SIG-M5 (cell line): ENCODE data around the gene NT5C1B.

ENCODE experiments used
- DNase-seq: peaks from one replicate; lab custom pipeline; 2025; lab: John Stamatoyannopoulos, UW

NT5C1B gene

DNA sequence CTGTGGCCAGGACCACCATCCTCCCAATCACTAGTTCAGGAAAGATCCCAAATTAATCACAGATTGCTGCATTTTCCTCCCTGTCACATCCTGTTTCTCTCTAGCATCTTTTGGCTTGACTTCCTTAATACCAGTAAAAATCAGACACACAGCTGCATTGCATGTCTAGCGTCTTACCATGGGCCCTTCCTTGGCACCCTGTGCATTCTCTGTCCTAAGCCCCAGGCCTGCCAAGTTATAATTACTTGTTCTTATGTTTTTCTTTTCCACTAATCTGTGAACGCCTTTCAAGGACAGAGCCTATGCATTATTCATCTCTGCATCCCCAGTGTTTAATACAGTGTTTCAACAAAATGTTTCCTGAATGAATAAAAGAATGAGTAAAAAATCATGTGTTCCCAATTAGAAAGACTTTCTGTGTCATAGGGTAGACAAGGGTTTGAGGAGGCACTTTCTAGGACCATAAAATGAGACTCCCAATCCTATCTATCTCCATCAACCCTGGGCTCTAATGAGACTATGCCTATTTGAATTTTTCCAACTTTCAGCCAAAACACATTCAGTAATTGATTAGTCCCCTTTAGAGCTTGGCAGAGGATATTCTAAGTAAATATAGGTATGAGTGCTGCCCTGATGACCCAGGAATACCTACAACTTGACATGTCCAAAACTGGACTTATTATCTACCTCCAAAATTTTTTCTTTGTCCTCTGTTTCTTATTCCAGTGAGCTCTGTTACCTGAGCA lies 10.3 kb upstream of the NT5C1B start:
- DNase-seq, result no peak

DNA sequence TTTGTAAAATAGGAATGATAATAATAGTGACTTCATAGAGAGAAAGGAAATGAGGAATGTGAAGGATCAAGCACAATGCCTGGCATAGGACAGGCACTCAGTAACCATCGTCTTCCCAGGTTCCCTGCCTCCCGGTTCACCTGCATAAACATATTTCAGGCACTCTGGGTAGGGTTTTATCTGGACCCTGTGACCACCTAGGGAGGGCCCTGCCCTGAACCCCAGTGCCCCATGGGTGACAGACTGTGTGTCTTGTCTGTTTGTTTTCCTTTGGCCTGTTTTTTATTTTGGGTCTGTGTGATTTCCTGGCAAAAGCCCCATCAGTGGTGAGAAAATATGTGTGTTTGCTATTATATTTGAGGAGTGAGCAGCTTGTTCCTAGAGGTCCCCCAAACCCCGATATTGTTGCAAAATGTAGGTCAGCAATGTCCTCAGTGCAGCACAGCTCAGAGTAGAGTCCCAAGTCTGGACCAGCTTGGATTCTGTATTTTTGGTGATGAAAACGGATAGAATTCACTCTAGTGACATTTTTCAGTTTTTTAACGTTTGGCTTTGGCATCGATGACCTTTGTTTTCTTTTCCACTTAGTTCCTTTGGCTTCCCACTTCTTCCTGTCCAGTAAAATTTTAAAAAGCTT lies 9.6 kb upstream of the NT5C1B start:
- DNase-seq, result no peak

DNA sequence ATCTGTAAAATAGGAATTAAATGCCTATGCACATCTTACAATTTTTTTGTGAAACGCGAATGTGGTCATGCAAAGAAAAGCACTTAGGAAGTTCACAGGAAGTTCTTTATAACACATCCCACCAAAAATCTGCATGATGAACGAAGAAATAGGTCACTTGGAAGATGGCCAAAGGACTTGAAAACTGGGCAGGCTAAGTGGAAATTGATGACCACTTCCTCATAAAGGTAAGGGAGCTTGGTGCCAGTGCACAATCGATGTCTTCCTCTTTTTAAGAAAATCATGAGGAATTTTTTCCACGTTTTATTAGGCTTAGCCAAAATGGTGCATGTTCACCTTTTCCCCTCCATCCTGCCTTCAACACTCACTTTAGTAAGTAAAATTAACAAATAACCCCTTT lies 8.2 kb upstream of the NT5C1B start:
- DNase-seq, result no peak

DNA sequence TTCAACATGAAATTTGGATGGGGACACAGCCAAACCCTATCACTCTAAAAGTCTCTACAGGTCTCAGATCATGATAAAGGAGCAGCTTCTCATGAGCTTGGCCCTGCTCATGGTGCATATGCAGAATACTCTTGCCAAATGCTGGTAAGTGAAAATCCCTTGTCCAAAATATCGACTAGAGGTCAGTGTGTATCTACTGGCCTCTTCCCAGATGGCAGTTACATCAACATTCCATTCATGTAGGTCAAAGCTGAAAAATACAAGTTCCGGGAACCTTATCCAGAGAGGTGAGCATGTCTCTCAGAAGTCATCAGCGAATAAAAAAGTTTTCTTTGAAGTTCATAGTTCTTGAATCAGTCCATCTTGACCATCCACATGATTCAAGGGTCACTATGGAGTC lies 7.6 kb upstream of the NT5C1B start:
- no peak for DNase-seq

DNA sequence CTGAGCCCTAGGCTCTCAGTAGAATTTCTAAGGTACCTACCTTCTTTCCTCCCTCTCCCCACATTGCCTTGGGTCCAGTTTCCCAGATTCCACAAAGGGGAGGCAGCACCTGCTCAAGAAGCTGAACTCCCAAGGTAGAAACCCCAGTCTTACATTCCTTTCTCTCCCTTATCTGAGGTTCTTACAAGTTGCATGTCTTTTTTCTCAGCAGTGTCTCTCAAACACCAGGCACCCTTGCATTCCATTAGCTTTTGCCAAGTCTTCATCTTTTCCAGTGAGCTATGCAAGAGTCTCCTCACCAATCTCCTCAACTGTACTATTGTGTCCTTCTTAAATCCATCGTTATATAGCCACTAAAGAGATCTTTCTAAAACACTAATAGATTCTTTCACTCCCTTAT lies 4.1 kb upstream of the NT5C1B start:
- no peak for DNase-seq

DNA sequence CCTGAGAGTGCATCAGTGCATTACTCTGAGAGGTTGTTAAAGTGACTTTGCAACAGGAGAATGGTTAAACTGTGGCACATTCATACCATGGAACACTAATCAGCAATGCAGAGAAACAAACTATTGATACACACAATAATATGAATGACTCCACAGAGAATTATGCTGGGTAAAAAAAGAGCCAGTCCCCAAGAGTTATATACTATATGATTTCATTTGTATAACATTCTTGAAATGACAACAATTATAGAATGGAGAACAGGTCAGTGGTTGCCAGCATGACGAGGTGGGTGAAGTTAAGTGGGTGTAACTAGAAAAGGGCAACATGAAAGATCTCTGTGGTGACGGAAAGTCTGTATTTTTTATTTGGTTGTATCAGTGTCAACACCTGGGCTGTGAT lies 3.0 kb upstream of the NT5C1B start:
- no peak for DNase-seq

DNA sequence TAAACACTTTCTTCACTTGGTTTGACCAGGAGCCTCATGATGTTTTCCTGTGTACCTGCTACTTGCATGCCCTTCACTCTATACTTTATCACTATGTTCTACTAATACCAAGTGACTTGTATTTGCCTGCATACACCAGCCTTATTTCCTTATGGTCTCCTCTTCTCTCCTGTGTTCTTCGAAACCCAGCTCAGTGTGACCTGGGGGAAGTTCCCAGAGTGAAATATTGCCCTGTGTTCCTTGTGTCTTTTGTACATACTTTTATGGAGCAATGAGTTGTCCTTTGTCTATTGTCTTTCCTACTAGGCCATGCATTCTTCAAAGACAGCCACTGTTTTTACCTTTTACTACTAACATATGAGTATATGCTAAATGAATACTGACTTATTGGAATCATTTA lies 567 bp downstream of the NT5C1B start:
- DNase-seq, result no peak

DNA sequence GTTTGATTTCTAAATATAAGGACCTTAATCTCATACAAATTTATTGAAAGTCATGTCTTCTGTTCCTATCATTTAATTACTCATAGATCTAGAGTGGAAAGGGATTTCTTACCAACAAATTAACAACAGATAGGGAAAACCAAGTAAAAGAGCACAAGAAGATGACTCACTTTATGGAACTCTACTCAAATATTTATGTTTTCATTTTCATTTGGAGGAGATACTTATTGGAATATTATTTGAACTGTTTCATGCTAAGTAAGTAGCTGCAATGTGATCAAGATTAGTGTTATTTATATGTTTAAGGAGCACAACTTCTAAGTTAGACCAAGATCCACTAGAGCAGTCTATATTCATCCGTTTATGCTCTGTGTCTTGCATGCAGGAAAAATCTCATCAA lies 1.3 kb downstream of the NT5C1B start:
- no peak for DNase-seq

DNA sequence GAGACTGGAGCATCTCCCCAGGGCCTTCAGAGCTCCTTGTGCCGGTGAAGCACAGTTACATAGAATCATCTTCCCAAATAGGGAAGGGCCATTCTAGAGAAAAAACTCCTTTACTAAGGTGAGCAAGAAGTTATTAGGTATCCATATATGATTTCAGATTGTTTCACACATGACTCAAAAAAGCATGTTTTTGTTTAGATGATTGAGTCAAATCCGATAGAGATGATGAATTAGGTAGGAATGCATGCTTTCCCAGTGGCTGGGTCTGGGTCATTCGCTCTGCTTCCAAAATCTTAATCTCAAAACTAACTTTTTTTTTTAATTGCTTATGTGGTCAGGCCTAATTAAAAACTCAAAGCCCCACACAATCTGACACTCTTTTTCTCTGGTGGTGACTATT lies 3.8 kb downstream of the NT5C1B start:
- DNase-seq, result no peak

DNA sequence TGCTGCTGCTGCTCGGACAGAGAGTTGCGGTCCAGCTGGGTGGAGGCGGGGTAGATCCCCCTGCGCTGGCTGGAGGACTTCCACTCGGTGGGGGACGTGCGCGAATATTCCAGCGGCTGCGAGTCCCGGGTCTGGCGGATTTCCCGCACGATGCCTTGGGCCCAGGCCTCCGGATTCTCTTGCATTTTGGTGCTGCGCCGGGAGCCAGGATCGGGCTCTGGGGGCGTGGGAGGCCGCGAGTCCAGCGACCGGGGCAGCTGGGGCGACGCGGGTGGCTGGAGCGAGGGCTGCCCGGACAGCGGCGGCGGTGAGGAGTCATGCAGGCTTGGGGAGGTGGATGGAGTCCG lies 4.8 kb downstream of the NT5C1B start:
- DNase-seq, result no peak

DNA sequence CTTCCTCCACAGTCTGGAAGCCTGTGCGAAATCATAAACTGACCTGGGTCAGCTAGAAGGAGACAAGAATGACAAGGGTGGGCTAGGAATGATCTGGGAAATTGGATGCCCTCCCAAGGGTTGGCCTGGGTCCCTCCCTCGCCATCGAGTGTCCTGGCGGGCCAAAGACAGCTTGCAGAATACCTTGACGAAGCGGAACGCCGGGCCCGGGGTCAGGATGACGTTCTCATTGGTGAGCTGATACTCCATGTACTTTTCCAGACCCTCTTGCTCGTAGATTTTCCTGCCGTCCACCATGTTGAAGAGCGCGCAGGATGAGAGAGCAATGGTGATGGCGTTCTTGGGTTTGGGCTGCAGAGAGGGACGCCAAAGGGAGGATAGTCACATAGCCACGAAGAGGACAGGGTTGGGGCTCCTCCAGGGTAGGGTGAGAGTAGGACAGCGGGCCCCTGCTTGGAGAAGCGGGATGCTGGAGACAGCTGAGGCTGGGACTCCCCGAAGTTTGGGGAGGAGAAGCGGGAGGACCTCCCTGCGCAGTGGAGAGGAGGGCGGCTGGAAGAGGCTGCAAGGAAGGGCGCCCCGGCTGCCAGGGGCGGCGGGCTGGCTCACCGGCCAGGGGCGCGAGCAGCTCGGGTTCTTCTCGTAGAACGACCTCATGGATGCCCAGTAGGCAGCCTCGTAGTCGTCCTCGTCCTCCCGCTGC lies 5.3 kb downstream of the NT5C1B start:
- DNase-seq, result no peak

DNA sequence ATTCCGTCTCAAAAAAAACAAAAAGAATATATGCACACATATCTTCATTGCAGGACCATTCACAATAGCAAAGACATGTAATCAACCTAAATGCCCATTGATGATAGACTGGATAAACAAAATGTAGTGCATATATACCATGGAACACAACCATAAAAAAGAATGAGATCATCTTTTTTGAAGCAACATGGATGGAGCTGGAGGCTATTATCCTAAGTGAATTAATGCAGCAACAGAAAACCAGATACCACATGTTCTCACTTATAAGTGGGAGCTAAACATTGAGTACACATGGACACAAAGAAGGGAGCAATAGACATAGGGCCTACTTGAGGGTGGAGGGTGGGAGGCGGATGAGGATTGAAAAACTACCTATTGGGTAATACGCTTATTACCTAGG lies 8.8 kb downstream of the NT5C1B start:
- no peak for DNase-seq

DNA sequence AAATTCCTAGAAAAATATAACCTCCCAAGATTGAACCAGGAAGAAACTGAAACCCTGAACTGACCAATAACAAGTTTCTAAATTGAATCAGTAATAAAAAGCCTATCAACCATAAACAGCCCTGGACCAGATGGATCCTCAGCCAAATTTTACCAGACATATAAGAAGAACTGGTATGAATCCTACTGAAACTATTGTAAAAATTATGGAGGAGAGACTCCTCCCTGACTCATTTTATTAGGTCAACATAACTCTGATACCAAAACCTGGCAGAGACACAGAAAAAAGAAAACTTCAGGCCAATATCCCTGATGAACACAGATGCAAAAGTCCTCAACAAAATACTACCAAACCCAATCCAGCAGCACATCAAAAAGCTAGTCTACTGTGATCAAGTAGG lies 11.3 kb downstream of the NT5C1B start:
- DNase-seq, result no peak

DNA sequence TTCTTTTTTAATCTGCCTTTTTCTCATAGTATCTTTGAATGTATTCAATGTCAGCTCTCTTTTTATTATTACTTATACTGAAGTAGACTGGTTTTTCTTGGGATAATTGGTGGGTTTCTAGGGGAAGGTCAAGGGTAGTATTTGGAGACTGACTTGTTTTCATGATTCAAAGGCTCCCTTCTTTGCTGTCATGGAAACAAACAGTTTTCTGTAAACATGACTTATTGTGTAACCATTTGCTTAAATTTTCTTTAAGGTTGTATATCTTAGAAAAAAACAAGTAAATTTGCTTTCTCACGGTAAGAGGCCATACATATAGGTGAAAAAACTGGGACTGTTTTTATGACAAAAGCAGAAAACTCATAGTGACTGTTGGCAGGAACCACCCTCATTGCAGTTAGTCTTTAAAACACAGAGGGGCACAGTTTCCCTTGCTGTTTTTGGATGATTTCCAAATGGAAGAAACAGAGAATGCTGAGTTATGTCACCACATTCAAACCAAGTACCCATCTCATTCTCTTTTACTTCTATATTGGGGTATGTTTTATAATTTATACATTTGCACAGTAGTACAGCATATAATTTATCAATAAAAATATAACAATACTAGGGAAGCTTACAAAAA lies 23.1 kb downstream of the NT5C1B start:
- no peak for DNase-seq

DNA sequence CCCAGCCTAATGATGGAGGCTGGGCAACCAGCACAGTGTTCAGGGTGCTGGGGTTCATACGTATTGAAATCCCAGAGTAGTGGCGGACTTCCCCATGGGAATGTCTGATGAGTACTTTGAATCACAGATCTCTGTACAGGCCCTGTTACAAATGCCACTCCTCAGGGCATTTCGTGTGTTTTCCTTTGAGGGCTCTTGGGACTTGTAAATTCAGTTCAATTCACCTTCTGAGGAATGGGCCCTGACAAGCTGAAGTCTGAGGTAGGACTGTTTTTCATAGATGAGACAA lies 28.6 kb downstream of the NT5C1B start:
- no peak for DNase-seq

DNA sequence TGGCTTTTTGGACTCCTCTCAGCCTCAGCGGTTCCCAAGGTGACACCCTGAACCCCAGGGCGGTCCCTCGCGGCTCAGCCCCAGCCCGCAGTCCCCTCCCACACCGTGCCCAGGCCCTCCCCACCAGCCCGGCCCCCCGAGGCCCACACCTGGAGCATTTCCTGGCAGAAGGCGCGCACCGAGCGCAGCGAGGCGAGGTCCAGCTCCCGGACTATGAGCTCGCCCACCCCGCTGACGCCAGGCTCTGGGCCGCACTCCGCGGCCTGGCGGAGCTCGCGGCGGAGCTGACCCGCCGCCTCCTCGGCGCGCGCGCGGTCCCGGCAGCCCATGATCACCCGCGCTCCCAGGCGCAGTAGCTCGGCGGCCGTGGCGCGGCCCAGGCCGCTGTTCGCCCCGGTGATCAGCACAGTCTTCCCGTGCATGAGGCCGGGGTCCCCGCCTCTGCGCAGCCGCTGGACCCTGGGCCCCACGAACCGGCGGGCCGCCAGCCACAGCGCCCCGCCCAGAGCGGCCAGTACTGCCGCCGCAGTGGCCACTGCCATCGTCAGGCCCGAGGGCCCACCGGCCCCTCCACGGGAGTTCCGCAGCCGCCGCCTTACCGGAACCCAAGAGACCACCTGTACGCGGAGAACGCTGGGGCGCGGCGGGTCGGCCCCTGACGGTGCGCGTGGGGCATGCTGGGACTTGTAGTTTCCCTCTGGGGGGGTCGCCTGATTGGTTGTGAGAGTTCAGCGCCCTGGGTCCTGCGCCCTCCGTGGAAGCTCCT lies 29.2 kb downstream of the NT5C1B start, which contains the start of gene RDH14:
TSS of gene RDH14 (minus strand) at position 623 of the 766 bp plus-strand sequence. CDS start at position 542, 81 bp downstream.
- peak; percentile 51 for DNase-seq

DNA sequence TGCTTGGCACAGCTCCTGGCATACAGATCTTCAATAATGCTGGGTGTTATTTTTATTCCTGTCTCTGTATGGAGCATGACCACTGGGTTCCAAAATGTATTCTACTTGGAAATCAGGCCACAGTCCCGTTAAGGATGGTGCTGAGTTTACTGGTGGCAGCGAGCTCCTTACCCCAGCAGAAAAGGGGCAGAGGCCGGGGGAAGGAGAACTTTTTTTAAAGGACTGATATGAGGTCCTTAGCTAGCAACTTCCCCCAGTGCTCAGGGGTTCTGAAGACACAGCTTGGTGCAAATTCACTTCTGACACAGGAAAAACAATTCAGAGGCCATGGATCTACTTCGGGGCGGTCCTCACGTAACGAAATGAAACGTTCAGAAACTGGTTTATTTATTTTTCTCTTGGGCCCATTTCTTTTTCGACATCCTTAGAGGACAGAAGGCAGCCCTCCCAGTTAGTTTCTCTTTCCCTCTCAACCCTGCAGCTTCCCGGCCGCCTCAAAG lies 29.8 kb downstream of the NT5C1B start:
- DNase-seq, result no peak

DNA sequence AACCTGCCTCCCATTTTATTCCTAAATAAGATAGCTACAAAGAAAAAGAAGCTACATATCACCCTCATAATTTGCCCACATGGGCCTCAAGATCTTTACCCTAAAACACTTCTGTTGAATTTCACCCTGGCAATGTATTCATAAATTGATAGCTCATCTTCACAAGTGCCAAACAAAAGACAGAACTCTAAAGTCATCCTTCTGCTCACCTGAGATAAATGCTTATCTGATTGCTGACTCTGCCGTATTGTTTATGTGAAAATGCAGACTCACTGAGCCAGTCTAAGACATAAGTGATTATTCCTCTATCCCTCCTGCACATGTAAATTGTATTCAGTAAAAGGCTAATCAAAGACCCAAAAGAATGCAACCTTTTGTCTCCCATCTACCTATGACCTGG lies 30.9 kb downstream of the NT5C1B start:
- DNase-seq, result no peak

DNA sequence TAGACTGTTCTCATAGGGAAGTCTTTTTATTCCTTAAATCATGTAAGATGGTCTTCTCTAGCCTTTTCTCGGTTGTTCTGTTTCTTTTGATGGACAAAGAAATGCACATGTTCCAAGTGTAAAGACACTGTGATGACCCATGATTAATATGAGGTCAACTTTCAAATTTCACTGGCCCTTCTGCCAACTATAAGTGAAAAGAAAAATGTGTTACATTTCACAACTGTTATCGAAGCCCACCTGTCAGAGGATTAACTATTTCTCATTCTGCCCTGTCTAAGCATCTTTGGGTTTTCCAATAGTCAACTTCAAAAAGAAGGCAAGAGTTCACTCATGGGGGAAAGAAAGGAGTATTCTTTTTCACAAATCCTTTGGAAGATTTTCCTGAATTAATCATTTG lies 32.2 kb downstream of the NT5C1B start:
- no peak for DNase-seq

DNA sequence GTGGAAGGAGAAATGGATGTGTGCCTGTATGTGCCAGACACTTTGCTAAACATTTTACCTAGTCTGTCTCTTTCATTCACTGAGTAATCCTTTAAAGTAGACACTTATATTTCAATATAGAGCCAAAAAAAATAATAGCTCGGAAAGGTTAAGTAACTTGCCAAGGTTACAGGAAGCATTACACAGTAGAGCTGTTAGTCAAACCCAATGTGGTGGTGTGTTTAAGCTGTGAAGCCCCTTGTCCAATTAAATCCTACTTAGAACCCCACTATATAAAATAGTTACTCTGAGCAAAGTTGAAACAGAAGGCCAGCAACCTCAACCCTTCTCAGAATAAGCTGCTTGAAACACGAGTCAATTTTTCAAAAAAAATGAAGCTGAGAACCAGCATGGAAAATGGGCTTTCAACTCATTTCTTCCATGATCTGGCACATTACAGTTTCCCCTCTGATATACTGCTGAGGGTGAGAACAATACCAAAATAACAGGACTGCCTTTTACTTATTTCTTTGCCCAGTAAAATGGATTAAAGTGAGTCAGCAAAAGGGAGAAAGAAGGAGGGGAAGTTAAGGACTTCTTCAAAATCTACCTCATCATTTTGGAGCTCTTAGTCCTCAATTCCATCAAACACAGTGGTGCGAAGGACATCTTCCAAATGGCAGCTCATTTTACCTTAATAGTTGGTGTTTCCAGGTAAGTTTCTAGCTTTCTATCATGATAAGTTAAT lies 36.9 kb downstream of the NT5C1B start:
- no peak for DNase-seq

DNA sequence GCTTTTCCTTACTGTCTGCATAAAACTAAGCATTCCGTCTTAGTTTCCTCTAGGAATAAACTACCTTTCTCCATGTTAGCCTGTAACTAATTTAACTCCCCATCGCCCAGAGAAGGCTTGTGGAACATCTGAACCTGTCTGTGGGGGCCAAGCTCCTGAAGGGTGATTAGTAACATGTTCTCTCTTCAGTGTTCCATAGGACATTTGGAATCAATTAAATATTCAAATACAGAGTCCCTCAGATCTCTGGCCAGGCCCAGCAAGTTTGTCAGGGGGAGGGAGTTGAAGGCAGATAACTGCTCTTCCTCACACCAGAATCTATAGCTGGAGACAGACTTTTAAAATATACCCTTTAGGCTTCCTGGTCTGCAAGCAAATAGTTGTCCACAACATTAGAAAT lies 37.7 kb downstream of the NT5C1B start:
- no peak for DNase-seq

DNA sequence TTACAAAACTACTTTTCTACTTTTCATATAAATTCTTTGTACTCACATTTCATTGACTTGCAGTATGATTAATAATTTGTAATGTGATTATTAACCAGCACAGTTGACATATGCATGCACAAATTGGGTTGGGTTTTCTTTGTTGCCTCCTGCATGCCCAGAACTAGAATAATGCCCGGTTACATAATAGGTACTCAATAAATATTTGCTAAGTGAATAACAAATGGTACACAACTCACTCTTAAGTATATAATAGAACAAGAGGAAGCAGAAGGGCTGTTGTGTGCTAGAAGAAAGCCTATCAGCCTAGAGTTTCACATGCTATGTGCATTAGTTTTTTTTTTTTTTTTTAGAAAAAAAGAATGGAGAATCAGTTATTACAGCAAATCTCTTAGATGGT lies 38.2 kb downstream of the NT5C1B start:
- DNase-seq, result no peak
